Measurements from ENCODE around the gene PCDHA4.

Gene PCDHA4

GRCh38 chr5:140855772-140856674, 49.2 kb downstream of the PCDHA4 start, which contains the start of gene PCDHA10:
TSS of gene PCDHA10 (plus strand) at chr5:140855897. CDS start at chr5:140856049, 152 bp downstream.
- DNase-seq, result peak in 3 of 56 donors; percentile 16 to 38 (median 20)

- DNase-seq, result no peak
Measured at GRCh38 chr5:140857177-140857986, 50.5 kb downstream of the PCDHA4 start.

- DNase-seq, result no peak
Measured at GRCh38 chr5:140857987-140858240, 51.0 kb downstream of the PCDHA4 start.

GRCh38 chr5:140862441-140863295, 55.8 kb downstream of the PCDHA4 start:
- DNase-seq, result no peak

Measured in amygdala (tissue), 56 donors.